Karpas-422 (cell line): ENCODE results near the gene HMOX2. TPM values are rescaled to one million over a fixed set of nuclear protein-coding genes. Genes with fewer than 3 reads are reported as not detected.

ENCODE experiments used
- DNase-seq: peaks from one replicate; pipeline ENCODE4 v3.0.0-alpha.2; 2015
- H2AFZ ChIP-seq: fragments of 200-600 bp; sonication (generic); 2 replicates; pipeline ENCODE4 v1.6.1; 2014; ENCODE audit warnings: antibody characterized with exemption, low read length, mixed read lengths
- H3K27ac ChIP-seq: fragments of 200-600 bp; sonication (generic); 2 replicates; pipeline ENCODE4 v1.5.1; 2014; ENCODE audit warnings: mild to moderate bottlenecking, low read length, moderate library complexity
- H3K27me3 ChIP-seq: fragments of 200-600 bp; sonication (generic); 2 replicates; pipeline ENCODE4 v1.6.1; 2014; ENCODE audit warnings: low read length, mixed read lengths
- H3K36me3 ChIP-seq: fragments of 200-600 bp; sonication (generic); 2 replicates; pipeline ENCODE4 v1.6.1; 2014; ENCODE audit warnings: low read length, mixed read lengths; ENCODE audit not compliant: insufficient read depth
- H3K4me1 ChIP-seq: fragments of 200-600 bp; sonication (generic); 2 replicates; pipeline ENCODE4 v1.6.1; 2014; ENCODE audit warnings: mild to moderate bottlenecking, low read length, mixed read lengths
- H3K4me2 ChIP-seq: fragments of 200-600 bp; sonication (generic); 2 replicates; pipeline ENCODE4 v1.6.1; 2014; ENCODE audit warnings: low read length, low read depth, mild to moderate bottlenecking; ENCODE audit not compliant: poor library complexity, severe bottlenecking
- H3K4me3 ChIP-seq: fragments of 200-600 bp; sonication (generic); 2 replicates; pipeline ENCODE4 v1.5.1; 2014; ENCODE audit warnings: mild to moderate bottlenecking, antibody characterized with exemption, low read length, mixed read lengths
- H3K79me2 ChIP-seq: fragments of 200-600 bp; sonication (generic); 2 replicates; pipeline ENCODE4 v1.6.1; 2014; ENCODE audit warnings: mild to moderate bottlenecking, low read length, mixed read lengths
- H3K9ac ChIP-seq: fragments of 200-600 bp; sonication (generic); 2 replicates; pipeline ENCODE4 v1.6.0; 2014; ENCODE audit warnings: low read length
- H3K9me2 ChIP-seq: fragments of 200-600 bp; sonication (generic), shearing (Covaris generic); replicated peaks from 2 replicates; pipeline ENCODE4 v1.6.0; 2014; ENCODE audit warnings: mild to moderate bottlenecking, low read length, moderate library complexity; ENCODE audit not compliant: insufficient read depth
- H3K9me3 ChIP-seq: fragments of 300-700, 200-600 bp; sonication (generic); 2 replicates; pipeline ENCODE4 v1.6.1; 2014; ENCODE audit warnings: low read length, mixed read lengths
- H4K20me1 ChIP-seq: fragments of 200-600 bp; sonication (generic); 2 replicates; pipeline ENCODE4 v1.6.1; 2014; ENCODE audit warnings: mild to moderate bottlenecking, antibody characterized with exemption, low read length, low read depth; ENCODE audit not compliant: insufficient read depth
- total RNA-seq: library from RNA; depleted of rRNA; stranded (reverse); fragments of >200 nt; shearing (Covaris generic); gene quantifications from 2 replicates; pipeline ENCODE4 v1.2.3, GENCODE V29; 2014; ENCODE audit warnings: low replicate concordance

HMOX2 gene
- total RNA-seq, 1 experiment from 2014 or later, result 50.1 TPM

DNA sequence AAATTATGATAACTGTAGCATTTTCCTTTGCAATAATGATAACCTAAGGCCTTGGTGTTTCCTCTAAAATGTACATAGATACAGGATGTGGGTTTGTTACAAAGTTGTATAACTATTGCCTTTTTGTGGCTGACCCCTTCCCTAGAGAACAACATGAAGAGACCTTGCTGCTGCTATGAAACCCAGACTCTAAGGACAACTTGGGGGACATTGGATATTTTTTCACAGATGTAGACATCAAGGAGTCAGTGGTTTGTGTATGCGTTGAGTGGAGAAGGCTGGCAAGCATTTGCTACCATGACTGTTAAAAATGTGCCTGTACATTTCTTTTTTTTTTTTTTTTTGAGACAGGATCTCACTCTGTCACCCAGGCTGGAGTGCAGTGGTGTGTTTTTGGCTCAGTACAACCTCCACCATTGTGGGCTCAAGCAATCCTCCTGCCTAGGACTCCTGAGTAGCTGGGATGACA is 12.3 kb downstream of the HMOX2 start:
- DNase-seq, result no peak
- no peak overlapping the region for H2AFZ ChIP-seq
- no peak overlapping the region for H3K27ac ChIP-seq
- no peak overlapping the region for H3K4me3 ChIP-seq
- H3K27me3 ChIP-seq, result no peaks in the 10 kb centered on the region
- H3K9me2 ChIP-seq, result no peaks in the 10 kb centered on the region
- H4K20me1 ChIP-seq, result peaks cover 3% of the 10 kb centered on the region; the same call in 1 of the 2 replicates
- no peak overlapping the region for H3K4me2 ChIP-seq
- H3K9ac ChIP-seq, result no peak overlapping the region
- H3K36me3 ChIP-seq, result peaks cover 4% of the 10 kb centered on the region; the same call in 1 of the 2 replicates
- peaks cover 71% of the 10 kb centered on the region for H3K79me2 ChIP-seq
- H3K9me3 ChIP-seq, result no peaks in the 10 kb centered on the region
- H3K4me1 ChIP-seq, result no peaks in the 10 kb centered on the region

GRCh38 chr16:4489030-4489429 is 12.8 kb downstream of the HMOX2 start:
- no peak overlapping the region for H3K27ac ChIP-seq
- peaks cover 4% of the 10 kb centered on the region; the same call in 1 of the 2 replicates for H3K36me3 ChIP-seq
- H3K4me3 ChIP-seq, result no peak overlapping the region
- H3K4me2 ChIP-seq, result no peak overlapping the region
- peaks cover 75% of the 10 kb centered on the region for H3K79me2 ChIP-seq
- DNase-seq, result no peak
- H3K27me3 ChIP-seq, result no peaks in the 10 kb centered on the region
- H4K20me1 ChIP-seq, result peaks cover 4% of the 10 kb centered on the region; the same call in 1 of the 2 replicates
- H3K9ac ChIP-seq, result no peak overlapping the region
- no peaks in the 10 kb centered on the region for H3K9me2 ChIP-seq
- H3K9me3 ChIP-seq, result no peaks in the 10 kb centered on the region
- H2AFZ ChIP-seq, result no peak overlapping the region
- H3K4me1 ChIP-seq, result no peaks in the 10 kb centered on the region

- Histone ChIP-seq H3K36me3 (no peaks in the 10 kb centered on the region), H2AFZ (no peak overlapping the region), H3K4me2 (no peak overlapping the region), H3K79me2 (peaks cover 88% of the 10 kb centered on the region), H3K27me3 (no peaks in the 10 kb centered on the region), H3K9me2 (no peaks in the 10 kb centered on the region), H3K27ac (no peak overlapping the region), H3K9me3 (no peaks in the 10 kb centered on the region), H3K9ac (no peak overlapping the region), H3K4me3 (no peak overlapping the region), H3K4me1 (no peaks in the 10 kb centered on the region), H4K20me1 (peaks cover 11% of the 10 kb centered on the region; the same call in 1 of the 2 replicates)
- DNase-seq, result no peak
Measured at GRCh38 chr16:4491898-4492297, 15.7 kb downstream of the HMOX2 start.

DNA sequence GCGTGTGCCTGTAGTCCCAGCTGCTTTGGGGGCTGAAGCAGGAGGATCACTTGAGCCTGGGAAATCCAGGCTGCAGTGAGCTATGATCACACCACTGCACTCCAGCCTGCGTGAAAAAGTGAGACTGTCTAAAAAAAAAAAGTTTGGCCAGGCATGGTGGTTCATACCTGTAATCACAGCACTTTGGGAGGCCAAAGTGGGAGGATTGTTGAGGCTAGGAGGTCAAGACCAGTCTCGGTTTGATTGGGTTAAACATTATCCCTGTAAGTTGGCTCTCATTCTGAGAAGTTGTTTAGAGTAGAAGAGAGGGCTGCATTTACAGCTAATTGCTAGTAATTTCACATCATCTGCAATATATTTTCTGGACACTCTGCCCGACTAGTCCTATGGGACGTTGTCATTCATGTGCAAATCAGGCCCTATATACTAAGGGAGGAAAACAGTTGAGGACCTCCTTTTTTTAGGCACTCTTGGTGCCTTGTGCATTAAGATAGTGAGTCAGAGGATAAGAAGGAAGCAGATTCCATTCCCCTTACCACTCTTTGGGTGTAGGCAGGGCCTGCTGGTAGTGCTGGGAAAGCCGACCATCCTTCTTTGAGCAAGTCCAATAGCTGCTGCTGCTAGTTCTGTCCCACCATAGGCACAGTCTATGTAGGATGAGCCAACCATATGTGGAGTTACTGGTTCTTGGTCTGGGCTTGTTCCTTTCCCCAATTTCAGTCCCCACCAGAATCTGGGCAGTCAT is 18.7 kb downstream of the HMOX2 start:
- H3K9me2 ChIP-seq, result no peaks in the 10 kb centered on the region
- no peaks in the 10 kb centered on the region for H3K27me3 ChIP-seq
- no peak overlapping the region for H3K4me2 ChIP-seq
- H3K9ac ChIP-seq, result no peak overlapping the region
- no peak for DNase-seq
- no peak overlapping the region for H2AFZ ChIP-seq
- no peaks in the 10 kb centered on the region for H3K4me1 ChIP-seq
- no peaks in the 10 kb centered on the region for H3K36me3 ChIP-seq
- no peak overlapping the region for H3K27ac ChIP-seq
- no peaks in the 10 kb centered on the region for H3K9me3 ChIP-seq
- no peak overlapping the region for H3K4me3 ChIP-seq
- peaks cover 11% of the 10 kb centered on the region; the same call in 1 of the 2 replicates for H4K20me1 ChIP-seq
- H3K79me2 ChIP-seq, result peaks cover 95% of the 10 kb centered on the region

GRCh38 chr16:4495766-4496165 is 19.6 kb downstream of the HMOX2 start:
- H4K20me1 ChIP-seq, result peaks cover 11% of the 10 kb centered on the region; the same call in 1 of the 2 replicates
- no peaks in the 10 kb centered on the region for H3K27me3 ChIP-seq
- DNase-seq, result no peak
- H3K79me2 ChIP-seq, result peaks cover 95% of the 10 kb centered on the region
- no peaks in the 10 kb centered on the region for H3K9me2 ChIP-seq
- no peaks in the 10 kb centered on the region for H3K9me3 ChIP-seq
- H3K9ac ChIP-seq, result no peak overlapping the region
- no peaks in the 10 kb centered on the region for H3K36me3 ChIP-seq
- H3K4me2 ChIP-seq, result no peak overlapping the region
- no peak overlapping the region for H2AFZ ChIP-seq
- no peak overlapping the region for H3K4me3 ChIP-seq
- no peak overlapping the region for H3K27ac ChIP-seq
- no peaks in the 10 kb centered on the region for H3K4me1 ChIP-seq

GRCh38 chr16:4496305-4496704 is 20.1 kb downstream of the HMOX2 start:
- peaks cover 11% of the 10 kb centered on the region; the same call in 1 of the 2 replicates for H4K20me1 ChIP-seq
- no peak overlapping the region for H2AFZ ChIP-seq
- H3K9ac ChIP-seq, result no peak overlapping the region
- no peaks in the 10 kb centered on the region for H3K9me3 ChIP-seq
- H3K27ac ChIP-seq, result no peak overlapping the region
- no peaks in the 10 kb centered on the region for H3K27me3 ChIP-seq
- no peak overlapping the region for H3K4me2 ChIP-seq
- no peak overlapping the region for H3K4me3 ChIP-seq
- no peak for DNase-seq
- H3K36me3 ChIP-seq, result no peaks in the 10 kb centered on the region
- peaks cover 95% of the 10 kb centered on the region for H3K79me2 ChIP-seq
- H3K4me1 ChIP-seq, result no peaks in the 10 kb centered on the region
- H3K9me2 ChIP-seq, result no peaks in the 10 kb centered on the region

DNA sequence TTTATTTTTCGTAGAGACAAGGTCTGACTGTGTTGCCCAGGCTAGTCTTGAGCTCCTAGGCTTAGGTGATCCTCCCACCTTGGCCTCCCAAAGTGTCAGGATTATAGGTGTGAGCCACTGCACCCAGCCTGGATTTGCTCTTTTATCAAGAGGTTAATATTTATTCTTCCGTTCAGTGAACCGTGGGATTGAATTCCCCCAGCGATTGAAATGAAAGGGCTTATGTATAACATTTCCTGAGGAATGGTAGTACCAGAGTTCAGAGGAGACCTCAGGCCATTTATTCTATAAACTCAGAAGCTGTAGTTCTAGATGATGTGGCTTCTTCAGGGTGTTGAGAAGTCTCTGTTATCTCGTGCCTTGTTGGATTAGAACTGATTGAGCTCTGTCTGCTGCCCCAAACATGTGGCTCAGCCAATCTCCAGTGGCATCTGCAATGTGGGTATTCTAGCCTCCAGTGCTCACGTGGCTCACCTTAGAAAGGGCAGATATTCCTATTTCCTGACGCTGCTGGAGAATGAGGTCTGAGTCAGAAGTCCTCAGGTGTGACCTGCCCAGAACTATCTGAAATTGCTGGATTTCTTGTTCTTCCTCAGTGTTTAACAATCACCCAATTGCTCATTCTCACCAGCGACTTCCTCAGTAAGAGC is 22.5 kb downstream of the HMOX2 start:
- Histone ChIP-seq H3K36me3 (no peaks in the 10 kb centered on the region), H4K20me1 (0 out of 2 replicates have a peak, but pooled peaks cover 7% of the 10 kb centered on the region), H3K27me3 (no peaks in the 10 kb centered on the region), H3K9ac (no peak overlapping the region), H3K9me2 (no peaks in the 10 kb centered on the region), H3K4me2 (no peak overlapping the region), H3K4me3 (no peak overlapping the region), H3K27ac (no peak overlapping the region), H2AFZ (no peak overlapping the region), H3K4me1 (peaks cover 6% of the 10 kb centered on the region; the same call in 1 of the 2 replicates), H3K9me3 (no peaks in the 10 kb centered on the region), H3K79me2 (peaks cover 88% of the 10 kb centered on the region)
- no peak for DNase-seq

DNA sequence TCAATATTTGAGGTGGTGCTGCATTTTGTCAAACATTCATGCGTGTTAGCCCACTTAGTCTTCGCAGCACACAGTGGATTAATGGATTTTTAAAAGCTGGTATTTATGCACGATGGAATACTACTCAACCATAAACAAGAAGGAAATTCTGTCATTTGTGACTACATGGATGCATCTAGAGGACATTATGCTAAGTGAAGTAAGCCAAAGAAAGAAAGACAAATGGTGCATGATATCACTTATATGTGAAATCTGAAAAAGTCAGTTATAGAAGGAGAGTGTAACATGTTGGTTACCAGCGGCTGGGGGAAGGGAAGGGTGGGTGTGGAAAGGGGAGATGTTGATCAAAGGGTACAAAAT is 23.0 kb downstream of the HMOX2 start:
- H4K20me1 ChIP-seq, result 0 out of 2 replicates have a peak, but pooled peaks cover 6% of the 10 kb centered on the region
- H3K9me3 ChIP-seq, result no peaks in the 10 kb centered on the region
- DNase-seq, result no peak
- no peak overlapping the region for H3K4me3 ChIP-seq
- H3K9ac ChIP-seq, result no peak overlapping the region
- H3K4me2 ChIP-seq, result no peak overlapping the region
- no peaks in the 10 kb centered on the region for H3K36me3 ChIP-seq
- H3K4me1 ChIP-seq, result peaks cover 10% of the 10 kb centered on the region; the same call in 1 of the 2 replicates
- H3K27ac ChIP-seq, result no peak overlapping the region
- H3K9me2 ChIP-seq, result no peaks in the 10 kb centered on the region
- no peak overlapping the region for H2AFZ ChIP-seq
- peaks cover 89% of the 10 kb centered on the region for H3K79me2 ChIP-seq
- no peaks in the 10 kb centered on the region for H3K27me3 ChIP-seq
